Activated naive CD8-positive, alpha-beta T cell treated with anti-CD3 and anti-CD28 coated beads, Interleukin-2, amount 50 U/mL, for 24 hours (primary cell): ENCODE results near the gene SNX14.
A peak's percentile ranks its signal among the peaks of the same experiment; 100 is the strongest.
"Not testable (repeated sequence)": the region's sequence is repeated elsewhere in the genome, so short reads cannot be mapped to it uniquely, and the experiment has no call there.

ENCODE experiments used
- ATAC-seq: fragments of 150-1000 bp; cut with Tn5 transposase; one replicate; pipeline ENCODE4 v1.10.0; 2021
- DNase-seq: peaks from one replicate; pipeline ENCODE4 v3.0.0; 2021
- H3K27ac Mint-ChIP-seq: one replicate; pipeline ENCODE4 v1.8.0; 2021; ENCODE audit warnings: mild to moderate bottlenecking, mixed read lengths
- H3K27me3 Mint-ChIP-seq: one replicate; pipeline ENCODE4 v1.8.0; 2021; ENCODE audit warnings: mixed read lengths
- H3K36me3 Mint-ChIP-seq: one replicate; pipeline ENCODE4 v1.8.0; 2021; ENCODE audit warnings: low read depth, mixed read lengths
- H3K4me1 Mint-ChIP-seq: one replicate; pipeline ENCODE4 v1.8.0; 2021; ENCODE audit warnings: mixed read lengths
- H3K4me3 Mint-ChIP-seq: one replicate; pipeline ENCODE4 v1.8.0; 2021; ENCODE audit warnings: mild to moderate bottlenecking, moderate library complexity, mixed read lengths
- H3K9me3 Mint-ChIP-seq: one replicate; pipeline ENCODE4 v1.8.0; 2021; ENCODE audit warnings: mixed read lengths

SNX14 gene

GRCh38 chr6:85610182-85610895, 16.7 kb upstream of the SNX14 start:
- H3K4me1 Mint-ChIP-seq, result peaks cover 9% of the 10 kb centered on the region
- H3K36me3 Mint-ChIP-seq, result peaks cover 62% of the 10 kb centered on the region
- no peaks in the 10 kb centered on the region for H3K27me3 Mint-ChIP-seq
- no peak overlapping the region for H3K27ac Mint-ChIP-seq
- no peaks in the 10 kb centered on the region for H3K9me3 Mint-ChIP-seq
- no peak overlapping the region for H3K4me3 Mint-ChIP-seq
- no peak for ATAC-seq
- DNase-seq, result no peak

- ATAC-seq, result no peak
- H3K4me3 Mint-ChIP-seq, result no peak overlapping the region
- peaks cover 21% of the 10 kb centered on the region for H3K36me3 Mint-ChIP-seq
These were observed 8.4 kb upstream of the SNX14 start for GRCh38 chr6:85602100-85602499.

GRCh38 chr6:85600713-85601313, 7.2 kb upstream of the SNX14 start:
- no peaks in the 10 kb centered on the region for H3K9me3 Mint-ChIP-seq
- H3K4me3 Mint-ChIP-seq, result no peak overlapping the region
- ATAC-seq (no peak), DNase-seq (no peak)
- H3K36me3 Mint-ChIP-seq, result peaks cover 19% of the 10 kb centered on the region
- peak overlapping the region; percentile 27 for H3K27ac Mint-ChIP-seq
- peaks cover 1% of the 10 kb centered on the region for H3K4me1 Mint-ChIP-seq
- no peaks in the 10 kb centered on the region for H3K27me3 Mint-ChIP-seq

More at GRCh38 chr6:85602100-85602499, 8.4 kb upstream of the SNX14 start:
- Mint-ChIP-seq H3K27me3 (no peaks in the 10 kb centered on the region), H3K27ac (no peak overlapping the region), H3K9me3 (no peaks in the 10 kb centered on the region), H3K4me1 (no peaks in the 10 kb centered on the region)
- no peak for DNase-seq

- Mint-ChIP-seq H3K4me1 (peaks cover 46% of the 10 kb centered on the region), H3K36me3 (peaks cover 21% of the 10 kb centered on the region), H3K27ac (peak overlapping the region; percentile 94), H3K4me3 (peak overlapping the region; percentile 95), H3K9me3 (no peaks in the 10 kb centered on the region), H3K27me3 (no peaks in the 10 kb centered on the region)
- DNase-seq (peak; percentile 62), ATAC-seq (peak; percentile 50)
These were observed 706 bp upstream of the SNX14 start for GRCh38 chr6:85594197-85594930.

- Mint-ChIP-seq H3K4me1 (peaks cover 53% of the 10 kb centered on the region), H3K27me3 (no peaks in the 10 kb centered on the region), H3K9me3 (no peaks in the 10 kb centered on the region), H3K27ac (peak overlapping the region; percentile 59), H3K36me3 (peaks cover 31% of the 10 kb centered on the region), H3K4me3 (peak overlapping the region; percentile 95)
- no peak for DNase-seq
- no peak for ATAC-seq
These were observed 1.6 kb downstream of the SNX14 start for GRCh38 chr6:85592033-85592432.

GRCh38 chr6:85591207-85591606, 2.5 kb downstream of the SNX14 start:
- peak overlapping the region; percentile 95 for H3K4me3 Mint-ChIP-seq
- no peaks in the 10 kb centered on the region for H3K27me3 Mint-ChIP-seq

GRCh38 chr6:85585741-85586140, 7.9 kb downstream of the SNX14 start:
- H3K27me3 Mint-ChIP-seq, result no peaks in the 10 kb centered on the region

More at GRCh38 chr6:85591207-85591606, 2.5 kb downstream of the SNX14 start:
- no peak overlapping the region for H3K27ac Mint-ChIP-seq
- DNase-seq, result no peak
- no peaks in the 10 kb centered on the region for H3K9me3 Mint-ChIP-seq
- ATAC-seq, result no peak
- H3K4me1 Mint-ChIP-seq, result peaks cover 54% of the 10 kb centered on the region
- H3K36me3 Mint-ChIP-seq, result peaks cover 35% of the 10 kb centered on the region

GRCh38 chr6:85582832-85583231, 10.8 kb downstream of the SNX14 start:
- not testable (repeated sequence) for ATAC-seq, H3K27me3 Mint-ChIP-seq, DNase-seq, H3K4me3 Mint-ChIP-seq, H3K27ac Mint-ChIP-seq
- peaks cover 32% of the 10 kb centered on the region for H3K4me1 Mint-ChIP-seq
- peaks cover 50% of the 10 kb centered on the region for H3K36me3 Mint-ChIP-seq
- H3K9me3 Mint-ChIP-seq, result peaks cover 24% of the 10 kb centered on the region

More at GRCh38 chr6:85585741-85586140, 7.9 kb downstream of the SNX14 start:
- Mint-ChIP-seq H3K4me1 (peaks cover 38% of the 10 kb centered on the region), H3K9me3 (peaks cover 24% of the 10 kb centered on the region), H3K36me3 (peaks cover 65% of the 10 kb centered on the region), H3K27ac (no peak overlapping the region), H3K4me3 (no peak overlapping the region)
- ATAC-seq (no peak), DNase-seq (no peak)

- Mint-ChIP-seq H3K9me3 (peaks cover 24% of the 10 kb centered on the region), H3K27ac (no peak overlapping the region), H3K36me3 (peaks cover 46% of the 10 kb centered on the region), H3K4me1 (peaks cover 29% of the 10 kb centered on the region), H3K4me3 (no peak overlapping the region), H3K27me3 (no peaks in the 10 kb centered on the region)
- no peak for DNase-seq
- ATAC-seq, result no peak
These were observed 12.1 kb downstream of the SNX14 start for GRCh38 chr6:85581572-85581971.

- H3K36me3 Mint-ChIP-seq, result peaks cover 42% of the 10 kb centered on the region
- no peaks in the 10 kb centered on the region for H3K27me3 Mint-ChIP-seq
- no peak for DNase-seq
- peak; percentile 73 for ATAC-seq
- peaks cover 24% of the 10 kb centered on the region for H3K9me3 Mint-ChIP-seq
- H3K27ac Mint-ChIP-seq, result no peak overlapping the region
- no peak overlapping the region for H3K4me3 Mint-ChIP-seq
- H3K4me1 Mint-ChIP-seq, result peaks cover 26% of the 10 kb centered on the region
These were observed 12.8 kb downstream of the SNX14 start for GRCh38 chr6:85580878-85581267.

- Mint-ChIP-seq H3K27ac (no peak overlapping the region), H3K4me1 (peaks cover 27% of the 10 kb centered on the region), H3K9me3 (peaks cover 24% of the 10 kb centered on the region), H3K36me3 (peaks cover 37% of the 10 kb centered on the region), H3K4me3 (no peak overlapping the region), H3K27me3 (no peaks in the 10 kb centered on the region)
- no peak for DNase-seq
- ATAC-seq, result no peak
These were observed 13.4 kb downstream of the SNX14 start for GRCh38 chr6:85580118-85580877.

GRCh38 chr6:85579581-85579980, 14.1 kb downstream of the SNX14 start:
- H3K27ac Mint-ChIP-seq, result no peak overlapping the region
- H3K4me1 Mint-ChIP-seq, result peaks cover 31% of the 10 kb centered on the region
- DNase-seq, result no peak
- peaks cover 24% of the 10 kb centered on the region for H3K9me3 Mint-ChIP-seq
- H3K4me3 Mint-ChIP-seq, result no peak overlapping the region
- H3K27me3 Mint-ChIP-seq, result no peaks in the 10 kb centered on the region
- peaks cover 32% of the 10 kb centered on the region for H3K36me3 Mint-ChIP-seq
- ATAC-seq, result no peak

GRCh38 chr6:85576476-85576875, 17.2 kb downstream of the SNX14 start:
- peaks cover 11% of the 10 kb centered on the region for H3K36me3 Mint-ChIP-seq
- peaks cover 25% of the 10 kb centered on the region for H3K4me1 Mint-ChIP-seq
- no peak overlapping the region for H3K27ac Mint-ChIP-seq
- H3K9me3 Mint-ChIP-seq, result peaks cover 3% of the 10 kb centered on the region
- no peak overlapping the region for H3K4me3 Mint-ChIP-seq
- DNase-seq, result no peak
- no peaks in the 10 kb centered on the region for H3K27me3 Mint-ChIP-seq
- no peak for ATAC-seq

- H3K9me3 Mint-ChIP-seq, result no peaks in the 10 kb centered on the region
- DNase-seq, result no peak
- peaks cover 13% of the 10 kb centered on the region for H3K36me3 Mint-ChIP-seq
- peaks cover 14% of the 10 kb centered on the region for H3K4me1 Mint-ChIP-seq
- H3K4me3 Mint-ChIP-seq, result no peak overlapping the region
- no peak for ATAC-seq
- no peaks in the 10 kb centered on the region for H3K27me3 Mint-ChIP-seq
- H3K27ac Mint-ChIP-seq, result no peak overlapping the region
These were observed 18.6 kb downstream of the SNX14 start for GRCh38 chr6:85574932-85575598.
